ENCODE data around the gene DIO3. TPM values are rescaled to one million over a fixed set of nuclear protein-coding genes. Genes with fewer than 3 reads are reported as not detected.

The DIO3 gene
- total RNA-seq, 1 donor from 2014 or later: not detected

DNA sequence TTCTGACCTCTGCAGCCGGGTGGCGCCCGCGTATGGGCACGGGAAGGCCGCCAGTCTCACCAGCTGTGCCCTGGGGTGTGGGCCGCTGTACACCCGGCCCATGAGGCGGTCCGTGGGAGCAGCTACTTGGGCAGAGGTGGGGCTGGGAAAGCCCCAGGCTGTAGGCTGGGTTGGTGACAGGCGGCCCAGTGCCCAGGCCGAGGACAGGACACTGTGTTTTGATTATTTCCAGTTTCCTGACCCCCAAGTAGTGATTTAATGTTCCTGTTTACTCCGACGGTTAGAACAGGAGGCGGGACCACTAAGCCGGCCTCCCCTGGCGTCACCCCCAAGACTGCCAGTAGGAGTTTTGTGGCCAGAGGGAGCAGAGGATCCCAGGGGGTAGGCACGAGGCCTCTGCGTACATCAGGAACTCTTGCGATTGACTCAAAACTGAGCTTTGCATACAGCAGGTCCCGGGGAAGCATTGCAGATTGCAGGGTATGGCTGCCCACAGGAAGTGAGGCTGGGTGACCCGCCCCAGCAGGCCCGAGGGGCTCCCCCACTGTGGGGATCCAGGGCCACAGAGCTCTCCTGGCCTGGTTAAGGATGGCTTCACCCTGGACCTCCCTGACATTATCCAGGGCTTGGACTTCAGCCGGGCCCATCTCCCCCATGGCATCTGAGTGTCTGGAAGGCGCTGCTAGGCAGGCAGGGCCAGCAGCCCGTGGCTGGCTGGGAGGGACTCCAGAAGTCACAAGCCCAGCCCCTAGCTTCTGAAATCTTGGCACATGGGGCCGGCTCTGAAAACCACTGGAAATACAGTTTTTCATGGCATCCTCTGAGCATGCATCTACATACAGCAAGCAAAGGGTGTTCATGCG, 42.5 kb upstream of the DIO3 start:
- Mint-ChIP-seq H3K36me3 (ENCODE audit: unreplicated experiment) (peaks cover 10% of the 10 kb centered on the region), H3K4me3 (ENCODE audit: unreplicated experiment) (no peak overlapping the region), H3K4me1 (ENCODE audit: low read depth, unreplicated experiment) (no peaks in the 10 kb centered on the region), H3K27me3 (ENCODE audit: unreplicated experiment) (peaks cover 13% of the 10 kb centered on the region), H3K9me3 (ENCODE audit: unreplicated experiment) (peaks cover 5% of the 10 kb centered on the region), H3K27ac (ENCODE audit: unreplicated experiment) (no peak overlapping the region)
- TF ChIP-seq, protein P1, sequence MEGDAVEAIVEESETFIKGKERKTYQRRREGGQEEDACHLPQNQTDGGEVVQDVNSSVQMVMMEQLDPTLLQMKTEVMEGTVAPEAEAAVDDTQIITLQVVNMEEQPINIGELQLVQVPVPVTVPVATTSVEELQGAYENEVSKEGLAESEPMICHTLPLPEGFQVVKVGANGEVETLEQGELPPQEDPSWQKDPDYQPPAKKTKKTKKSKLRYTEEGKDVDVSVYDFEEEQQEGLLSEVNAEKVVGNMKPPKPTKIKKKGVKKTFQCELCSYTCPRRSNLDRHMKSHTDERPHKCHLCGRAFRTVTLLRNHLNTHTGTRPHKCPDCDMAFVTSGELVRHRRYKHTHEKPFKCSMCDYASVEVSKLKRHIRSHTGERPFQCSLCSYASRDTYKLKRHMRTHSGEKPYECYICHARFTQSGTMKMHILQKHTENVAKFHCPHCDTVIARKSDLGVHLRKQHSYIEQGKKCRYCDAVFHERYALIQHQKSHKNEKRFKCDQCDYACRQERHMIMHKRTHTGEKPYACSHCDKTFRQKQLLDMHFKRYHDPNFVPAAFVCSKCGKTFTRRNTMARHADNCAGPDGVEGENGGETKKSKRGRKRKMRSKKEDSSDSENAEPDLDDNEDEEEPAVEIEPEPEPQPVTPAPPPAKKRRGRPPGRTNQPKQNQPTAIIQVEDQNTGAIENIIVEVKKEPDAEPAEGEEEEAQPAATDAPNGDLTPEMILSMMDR (IDR thresholded peaks at IDR 0.05; ENCODE audit: partially characterized antibody, unreplicated experiment): no peak
- no peak for DNase-seq

DNA sequence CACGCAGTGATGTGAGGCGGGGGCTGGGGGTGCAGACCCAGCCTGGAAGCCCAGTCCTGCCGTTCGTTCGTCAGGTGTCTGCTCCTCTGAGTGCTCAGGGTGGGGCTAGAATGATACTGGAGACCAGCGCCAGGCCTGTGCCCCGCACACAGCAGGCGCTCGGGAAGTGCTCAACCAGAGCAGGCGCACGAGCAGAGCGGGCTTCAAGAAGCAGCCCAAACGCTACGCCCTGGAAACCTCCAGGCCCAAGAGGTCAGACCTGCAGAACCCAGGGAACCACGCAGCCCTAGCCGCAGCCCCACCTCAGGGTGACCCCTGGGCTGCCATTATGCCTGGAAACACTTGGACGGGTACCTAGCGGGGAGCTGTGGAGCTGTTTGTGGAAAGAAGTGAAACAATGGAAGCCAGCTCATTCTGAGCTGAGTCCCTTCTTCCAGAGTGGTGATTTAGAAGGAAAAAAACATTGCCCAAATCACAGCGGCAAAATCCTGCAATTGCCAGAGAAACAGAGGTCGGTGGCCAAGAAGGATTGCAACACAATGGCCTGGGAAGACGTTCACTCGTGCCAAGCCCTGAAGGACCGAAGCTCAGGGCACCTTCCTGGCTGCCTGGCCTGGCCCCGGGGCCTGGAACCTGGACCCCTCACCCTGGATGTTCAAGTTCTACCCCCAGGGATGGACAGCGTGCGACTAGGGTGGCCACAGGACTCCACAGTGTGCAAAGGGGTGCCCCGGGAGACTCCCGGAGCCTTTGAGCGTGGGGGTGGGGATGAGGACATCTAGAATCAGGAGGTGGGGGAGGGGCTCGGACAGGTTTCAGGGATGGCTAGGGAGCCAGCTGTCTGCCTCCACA, 40.4 kb upstream of the DIO3 start:
- TF ChIP-seq, protein P1 (IDR thresholded peaks at IDR 0.05; ENCODE audit: partially characterized antibody, unreplicated experiment): no peak
- Mint-ChIP-seq H3K27me3 (ENCODE audit: unreplicated experiment) (peaks cover 8% of the 10 kb centered on the region), H3K4me3 (ENCODE audit: unreplicated experiment) (no peak overlapping the region), H3K36me3 (ENCODE audit: unreplicated experiment) (peaks cover 5% of the 10 kb centered on the region), H3K27ac (ENCODE audit: unreplicated experiment) (no peak overlapping the region), H3K9me3 (ENCODE audit: unreplicated experiment) (peaks cover 10% of the 10 kb centered on the region), H3K4me1 (ENCODE audit: low read depth, unreplicated experiment) (no peaks in the 10 kb centered on the region)
- no peak for DNase-seq

DNA sequence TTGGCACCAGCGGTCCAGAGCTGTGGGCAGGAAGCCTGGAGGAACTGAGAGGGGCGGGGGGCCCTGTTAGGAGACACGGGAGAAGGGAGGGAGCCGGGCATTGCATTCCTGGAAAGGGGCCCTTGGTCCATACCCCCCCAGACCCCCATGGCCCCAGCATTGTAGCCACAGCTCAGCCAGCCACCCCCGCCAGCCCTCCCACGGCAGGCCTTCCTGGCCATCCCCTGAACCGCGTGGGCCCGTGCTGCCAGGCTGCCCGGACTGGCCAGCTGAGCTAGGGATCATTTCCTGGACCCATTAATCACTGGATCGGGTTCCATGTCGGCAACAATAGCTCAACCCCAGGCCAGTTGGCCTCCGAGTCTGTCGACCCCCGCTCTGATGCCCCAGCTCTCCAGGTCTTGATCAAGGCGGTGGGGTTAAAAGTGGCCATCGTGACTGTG, 39.8 kb upstream of the DIO3 start:
- Mint-ChIP-seq H3K27me3 (ENCODE audit: unreplicated experiment) (peaks cover 3% of the 10 kb centered on the region), H3K9me3 (ENCODE audit: unreplicated experiment) (peaks cover 9% of the 10 kb centered on the region), H3K4me1 (ENCODE audit: low read depth, unreplicated experiment) (no peaks in the 10 kb centered on the region), H3K4me3 (ENCODE audit: unreplicated experiment) (no peak overlapping the region), H3K27ac (ENCODE audit: unreplicated experiment) (no peak overlapping the region), H3K36me3 (ENCODE audit: unreplicated experiment) (peaks cover 5% of the 10 kb centered on the region)
- TF ChIP-seq, protein P1 (IDR thresholded peaks at IDR 0.05; ENCODE audit: partially characterized antibody, unreplicated experiment): no peak
- DNase-seq: no peak

DNA sequence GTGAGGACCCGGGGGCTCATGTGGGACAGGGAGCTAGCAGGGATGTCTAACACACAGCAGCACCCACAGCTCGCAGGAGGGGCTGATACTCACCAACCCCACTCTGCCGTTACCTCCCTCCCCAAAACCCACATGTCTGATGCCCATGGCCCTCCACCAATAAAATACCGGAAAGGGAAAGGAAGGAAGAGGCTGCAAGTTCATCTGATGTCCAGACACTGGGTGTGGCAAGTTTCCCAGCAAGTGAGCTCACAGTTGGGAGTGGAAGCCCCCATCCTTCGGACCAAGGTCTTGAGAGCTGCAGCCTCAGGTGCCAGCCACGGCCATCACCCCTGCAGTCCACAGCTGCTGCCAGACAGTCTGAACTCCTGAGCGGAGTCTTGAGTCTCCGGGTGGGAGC, 39.3 kb upstream of the DIO3 start:
- DNase-seq: no peak
- no peak overlapping the region for H3K27ac Mint-ChIP-seq (ENCODE audit: unreplicated experiment)
- TF ChIP-seq, protein P1 (IDR thresholded peaks at IDR 0.05; ENCODE audit: partially characterized antibody, unreplicated experiment): no peak
- peaks cover 5% of the 10 kb centered on the region for H3K36me3 Mint-ChIP-seq (ENCODE audit: unreplicated experiment)
- H3K9me3 Mint-ChIP-seq (ENCODE audit: unreplicated experiment): peaks cover 9% of the 10 kb centered on the region
- H3K4me1 Mint-ChIP-seq (ENCODE audit: low read depth, unreplicated experiment): no peaks in the 10 kb centered on the region
- no peak overlapping the region for H3K4me3 Mint-ChIP-seq (ENCODE audit: unreplicated experiment)
- peaks cover 3% of the 10 kb centered on the region for H3K27me3 Mint-ChIP-seq (ENCODE audit: unreplicated experiment)

Measured in glutamatergic neuron (in vitro differentiated cells).